LNCAP (cell line): ENCODE results near the gene CYP19A1.

Experiments used
- CTCF ChIP-seq: fragments of 450-650 bp; IDR thresholded peaks from 2 replicates; pipeline ENCODE4 v1.5.1; 2017; ENCODE audit warnings: mild to moderate bottlenecking

The CYP19A1 gene

GRCh38 chr15:51279391-51279790, 59.0 kb downstream of the CYP19A1 start:
- no peak for TF ChIP-seq CTCF

GRCh38 chr15:51277101-51277500, 61.3 kb downstream of the CYP19A1 start:
- TF ChIP-seq CTCF, result no peak

DNA sequence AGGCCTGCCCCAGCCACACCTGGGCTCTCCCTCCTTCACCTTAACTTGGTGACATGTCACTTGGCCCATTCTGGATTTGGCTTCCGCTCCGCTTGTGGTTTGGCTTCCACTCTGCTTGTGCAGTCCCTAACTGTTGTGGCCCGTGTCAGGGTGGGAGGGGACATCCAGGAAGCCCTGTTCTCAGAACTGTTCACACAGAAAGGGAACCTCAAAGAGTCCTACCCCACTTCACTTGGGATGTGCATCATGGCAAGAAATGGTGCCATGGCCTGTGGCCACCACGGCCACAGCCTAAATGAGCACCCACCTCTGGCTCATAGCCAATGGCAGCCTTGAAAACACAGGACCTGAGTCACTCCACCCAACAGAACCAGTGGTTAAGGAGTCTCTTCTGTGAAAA, 63.4 kb downstream of the CYP19A1 start:
- no peak for TF ChIP-seq CTCF

GRCh38 chr15:51270706-51271105, 67.7 kb downstream of the CYP19A1 start:
- no peak for TF ChIP-seq CTCF

GRCh38 chr15:51269496-51269895, 68.9 kb downstream of the CYP19A1 start:
- no peak for TF ChIP-seq CTCF

- TF ChIP-seq CTCF, result no peak
Measured at GRCh38 chr15:51267703-51268083, 70.7 kb downstream of the CYP19A1 start.

DNA sequence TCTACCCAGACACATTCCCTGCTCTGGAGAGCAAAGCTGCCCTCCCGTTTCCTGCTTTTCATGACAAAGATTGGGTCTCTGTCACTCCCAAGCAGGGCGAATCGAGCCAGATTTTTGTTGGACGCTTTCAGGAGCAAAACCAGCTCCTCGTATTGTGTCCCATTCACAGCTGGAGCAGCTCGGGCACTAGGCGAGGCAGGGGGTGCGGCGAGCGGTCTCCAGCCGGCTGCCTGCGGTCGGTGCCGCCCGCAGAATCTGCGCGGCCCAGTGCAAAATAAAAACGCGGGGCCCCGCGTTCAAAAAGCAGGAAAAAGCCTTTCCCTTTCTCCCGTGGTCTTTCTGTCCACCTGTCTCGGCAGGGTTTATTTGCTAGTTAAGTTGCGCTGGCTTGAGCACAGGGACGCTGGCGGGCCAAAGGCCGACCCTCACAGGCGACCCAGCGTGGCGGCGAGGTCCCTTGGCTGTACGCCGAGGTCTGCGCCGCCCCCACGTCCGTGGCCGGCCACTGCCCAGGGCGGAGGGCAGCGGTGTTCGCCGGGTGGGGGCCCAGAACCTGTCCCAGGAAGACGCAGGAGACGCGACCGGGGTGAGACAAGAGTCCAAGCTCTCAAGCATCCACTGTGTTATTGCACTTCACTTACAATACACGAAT, 71.2 kb downstream of the CYP19A1 start:
- TF ChIP-seq CTCF, result no peak

DNA sequence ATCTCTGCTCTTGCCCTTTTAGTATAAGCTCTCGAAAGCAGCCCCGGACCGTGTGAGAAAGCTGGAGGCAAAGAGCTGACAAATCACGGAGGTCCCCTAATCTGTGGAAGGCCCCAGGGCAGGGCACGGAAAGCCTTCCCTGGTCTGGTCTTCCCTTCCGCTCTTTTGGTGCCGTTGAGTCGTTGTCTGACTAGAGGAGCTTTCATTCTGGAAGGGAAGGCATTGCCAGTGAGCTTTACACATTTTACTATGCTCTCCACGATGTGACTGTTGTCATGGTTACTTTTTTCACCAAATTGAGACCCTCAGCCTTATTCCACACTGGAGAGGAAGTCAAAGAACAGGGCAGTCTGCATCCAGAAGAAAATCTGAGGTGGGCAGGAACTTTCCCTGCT, 71.7 kb downstream of the CYP19A1 start:
- TF ChIP-seq CTCF, result no peak
